IgD-negative memory B cell (primary cell): ENCODE measurements around the gene RENBP. TPM values are rescaled to one million over a fixed set of nuclear protein-coding genes. Genes with fewer than 3 reads are reported as not detected.

Source experiments
- H3K27ac Mint-ChIP-seq, 3 donors: one replicate each; pipeline ENCODE4 v1.8.0; 2020 to 2022; ENCODE audit warnings: mild to moderate bottlenecking in 3 of 3, mixed read lengths in 3 of 3, moderate library complexity in 1 of 3
- H3K27me3 Mint-ChIP-seq: one replicate; pipeline ENCODE4 v1.8.0; 2021; ENCODE audit warnings: mixed read lengths
- H3K36me3 Mint-ChIP-seq: one replicate; pipeline ENCODE4 v1.8.0; 2020; ENCODE audit warnings: mild to moderate bottlenecking, mixed read lengths
- H3K4me1 Mint-ChIP-seq, 3 donors: one replicate each; pipeline ENCODE4 v1.8.0; 2020 to 2022; ENCODE audit warnings: mixed read lengths in 3 of 3, mild to moderate bottlenecking in 1 of 3
- H3K4me3 Mint-ChIP-seq, 4 donors: one replicate each; pipeline ENCODE4 v1.8.0; 2020 to 2022; ENCODE audit warnings: mild to moderate bottlenecking in 4 of 4, mixed read lengths in 4 of 4, moderate library complexity in 3 of 4
- H3K9me3 Mint-ChIP-seq, 3 donors: one replicate each; pipeline ENCODE4 v1.8.0; 2020 to 2021; ENCODE audit warnings: mixed read lengths in 3 of 3, mild to moderate bottlenecking in 1 of 3
- polyA plus RNA-seq: library from polyadenylated mRNA; unstranded; fragments of 300-500 nt; fragmentation: Illumina TruSeq; gene quantifications from one replicate; pipeline ENCODE4 v1.2.3, GENCODE V29; 2021

RENBP gene
- polyA plus RNA-seq, 1 donor from 2014 or later, result 1.2 TPM

DNA sequence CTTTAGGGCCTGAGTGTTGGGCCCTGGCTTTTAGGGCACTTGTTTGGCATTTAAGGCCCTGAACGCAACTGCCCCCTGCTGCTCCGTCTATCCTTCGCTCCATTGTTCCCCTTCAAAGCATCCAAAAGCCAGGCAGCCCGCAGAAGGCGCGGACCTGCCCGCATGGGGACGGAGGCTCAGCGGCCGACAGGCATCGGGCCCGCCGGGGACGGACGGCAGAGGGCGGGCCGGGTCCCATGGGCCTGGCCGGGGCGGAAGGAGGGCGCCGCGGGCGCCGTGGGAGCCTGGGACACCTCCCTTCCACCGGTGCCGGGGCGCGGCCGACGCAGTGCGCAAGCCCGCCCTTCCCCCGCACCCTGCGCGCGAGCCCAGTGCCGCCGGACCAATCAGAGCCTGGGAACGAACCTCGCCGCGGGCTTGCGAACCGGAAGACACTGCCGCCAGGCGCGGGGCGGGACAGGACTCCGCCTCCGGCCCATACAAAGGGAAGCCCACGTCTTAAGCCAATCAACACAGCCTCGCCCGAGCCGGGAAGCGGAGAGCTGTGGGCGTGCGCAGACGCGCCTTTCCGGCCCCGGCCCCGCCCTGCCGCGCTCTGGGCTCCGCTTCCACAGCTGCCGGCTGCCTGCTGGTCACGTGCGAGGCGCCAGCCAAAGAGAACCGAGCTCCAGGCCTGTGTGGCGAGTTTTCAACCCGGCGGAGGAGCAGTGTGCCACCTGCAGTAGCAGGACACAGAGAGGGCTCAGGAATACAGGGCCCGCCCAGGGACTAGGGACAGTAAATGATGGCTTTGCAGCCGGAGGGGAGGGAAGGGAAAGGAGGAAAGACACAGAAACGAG, 16.3 kb downstream of the RENBP start:
- H3K4me1 Mint-ChIP-seq, result peaks cover 29 to 37% (median 30%) of the 10 kb centered on the region in 3 donors

GRCh38 chrX:153927672-153927921, 16.8 kb downstream of the RENBP start:
- peaks cover 3% of the 10 kb centered on the region for H3K27me3 Mint-ChIP-seq
- H3K36me3 Mint-ChIP-seq, result peaks cover 3% of the 10 kb centered on the region
- H3K4me3 Mint-ChIP-seq, result peak overlapping the region; percentile 89 to 98 (median 95)
- H3K27ac Mint-ChIP-seq, result peak overlapping the region; percentile 99
- no peaks in the 10 kb centered on the region for H3K9me3 Mint-ChIP-seq
- peaks cover 29 to 37% (median 35%) of the 10 kb centered on the region in 3 donors for H3K4me1 Mint-ChIP-seq

More for the DNA sequence above, 16.3 kb downstream of the RENBP start:
- Mint-ChIP-seq H3K27ac (peak overlapping the region; percentile 99), H3K27me3 (peaks cover 2% of the 10 kb centered on the region), H3K9me3 (no peaks in the 10 kb centered on the region), H3K4me3 (peak overlapping the region; percentile 89 to 98 (median 95)), H3K36me3 (peaks cover 3% of the 10 kb centered on the region)

- Mint-ChIP-seq H3K27me3 (peaks cover 4% of the 10 kb centered on the region), H3K36me3 (peaks cover 3% of the 10 kb centered on the region), H3K4me1 (peaks cover 29 to 39% (median 36%) of the 10 kb centered on the region in 3 donors), H3K4me3 (peak overlapping the region; percentile 89 to 98 (median 95)), H3K27ac (peak overlapping the region; percentile 99), H3K9me3 (no peaks in the 10 kb centered on the region)
Measured at GRCh38 chrX:153926858-153927671, 17.4 kb downstream of the RENBP start.

DNA sequence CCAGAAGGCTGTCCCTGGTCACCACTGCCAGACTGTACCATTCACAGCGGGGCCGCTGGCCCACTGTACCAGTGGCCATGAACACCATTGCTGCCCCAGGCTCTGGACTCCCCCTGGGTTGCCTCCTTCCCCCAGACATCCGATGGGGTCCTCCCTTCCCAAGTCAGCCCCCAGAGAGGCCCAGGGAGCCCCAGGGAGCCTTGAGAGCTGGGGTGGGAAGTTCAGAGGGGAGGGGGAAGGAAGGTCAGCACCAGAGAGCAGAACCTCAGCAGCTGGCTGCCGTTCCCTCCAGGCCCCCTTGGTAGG, 17.9 kb downstream of the RENBP start:
- Mint-ChIP-seq H3K4me1 (peaks cover 29 to 39% (median 36%) of the 10 kb centered on the region in 3 donors), H3K27ac (peak overlapping the region; percentile 99), H3K36me3 (peaks cover 3% of the 10 kb centered on the region), H3K9me3 (no peaks in the 10 kb centered on the region), H3K27me3 (peaks cover 4% of the 10 kb centered on the region), H3K4me3 (peak overlapping the region; percentile 89 to 98 (median 95))

- Mint-ChIP-seq H3K27me3 (peaks cover 4% of the 10 kb centered on the region), H3K4me3 (peak within 1 kb of the TSS; percentile 93 to 98 (median 95)), H3K36me3 (no peaks in the 10 kb centered on the region), H3K9me3 (no peaks in the 10 kb centered on the region), H3K4me1 (peaks cover 29 to 37% (median 36%) of the 10 kb centered on the region in 3 donors), H3K27ac (peak within 1 kb of the TSS; percentile 99)
Measured at GRCh38 chrX:153925739-153926551, 18.5 kb downstream of the RENBP start, which contains the start of gene ARHGAP4. Gene ARHGAP4, minus strand, starts transcription at chrX:153926264. Its CDS starts 62 bp downstream, at chrX:153926202.

DNA sequence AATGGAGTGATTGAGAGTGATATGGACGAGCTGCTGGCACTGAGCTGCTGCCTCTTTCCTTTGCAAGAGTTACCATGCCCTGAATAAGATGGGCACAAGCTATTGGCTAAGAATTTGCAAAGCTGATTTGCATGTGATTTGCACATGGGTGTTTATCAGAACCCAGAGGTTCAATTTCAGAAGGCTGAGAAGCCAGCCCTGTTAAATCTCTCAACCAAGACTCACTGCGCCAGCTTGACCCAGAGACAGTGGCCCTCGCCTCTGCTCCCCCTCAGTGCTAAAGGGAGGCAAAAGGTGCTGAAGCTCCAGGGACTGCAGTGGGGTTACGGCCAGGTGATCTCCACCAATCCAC, 19.1 kb downstream of the RENBP start:
- H3K9me3 Mint-ChIP-seq, result no peaks in the 10 kb centered on the region
- H3K27ac Mint-ChIP-seq, result peak overlapping the region; percentile 97 to 99 (median 98)
- H3K4me1 Mint-ChIP-seq, result peaks cover 29 to 37% (median 35%) of the 10 kb centered on the region in 3 donors
- peak overlapping the region; percentile 93 to 95 (median 94) for H3K4me3 Mint-ChIP-seq
- H3K27me3 Mint-ChIP-seq, result peaks cover 4% of the 10 kb centered on the region
- H3K36me3 Mint-ChIP-seq, result no peaks in the 10 kb centered on the region

DNA sequence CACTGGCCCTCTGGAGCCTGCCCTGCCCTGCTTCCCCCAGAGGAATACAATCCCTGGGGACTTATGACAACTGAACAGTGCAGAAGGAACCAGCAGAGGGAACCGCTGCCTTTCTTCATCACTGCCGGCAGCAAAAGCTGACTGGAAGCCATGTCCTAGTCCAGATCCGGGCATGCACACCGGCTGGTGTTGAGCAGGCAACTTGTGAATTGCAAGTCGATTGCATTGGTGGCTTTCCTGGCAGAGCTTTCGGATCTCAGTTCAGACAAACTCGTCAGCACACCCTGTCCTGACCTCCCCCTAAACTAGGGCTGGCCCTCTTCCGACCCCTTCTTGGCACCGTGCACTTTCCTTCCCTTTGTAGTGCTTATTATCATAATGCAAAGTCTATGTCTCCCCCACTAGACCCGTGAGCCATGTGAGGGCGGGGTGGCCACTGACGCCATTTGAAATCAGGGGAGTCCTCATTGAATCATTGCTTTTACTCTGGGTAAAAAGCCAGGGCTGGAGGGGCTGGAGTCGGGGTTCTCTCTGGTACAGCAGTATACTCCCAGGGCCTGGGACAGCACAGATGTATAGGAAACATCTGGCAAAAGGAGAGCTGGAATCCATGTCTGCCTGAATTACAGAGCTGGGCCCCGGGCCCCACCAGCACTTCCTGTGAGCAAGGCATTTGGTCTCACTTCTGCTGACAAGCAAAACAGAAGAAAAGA, 20.1 kb downstream of the RENBP start:
- Mint-ChIP-seq H3K9me3 (no peaks in the 10 kb centered on the region), H3K36me3 (no peaks in the 10 kb centered on the region), H3K27ac (peak overlapping the region; percentile 97 to 99 (median 98)), H3K27me3 (peaks cover 4% of the 10 kb centered on the region), H3K4me1 (peaks cover 29 to 36% (median 34%) of the 10 kb centered on the region in 3 donors), H3K4me3 (peak overlapping the region; percentile 93 to 95 (median 94))

- peak overlapping the region; percentile 89 to 95 (median 94) for H3K4me3 Mint-ChIP-seq
- peaks cover 24 to 29% (median 28%) of the 10 kb centered on the region in 3 donors for H3K4me1 Mint-ChIP-seq
- H3K27me3 Mint-ChIP-seq, result peaks cover 4% of the 10 kb centered on the region
- no peaks in the 10 kb centered on the region for H3K9me3 Mint-ChIP-seq
- peak overlapping the region; percentile 97 to 99 (median 98) for H3K27ac Mint-ChIP-seq
- H3K36me3 Mint-ChIP-seq, result peaks cover 2% of the 10 kb centered on the region
Measured at GRCh38 chrX:153922932-153923857, 21.2 kb downstream of the RENBP start.

DNA sequence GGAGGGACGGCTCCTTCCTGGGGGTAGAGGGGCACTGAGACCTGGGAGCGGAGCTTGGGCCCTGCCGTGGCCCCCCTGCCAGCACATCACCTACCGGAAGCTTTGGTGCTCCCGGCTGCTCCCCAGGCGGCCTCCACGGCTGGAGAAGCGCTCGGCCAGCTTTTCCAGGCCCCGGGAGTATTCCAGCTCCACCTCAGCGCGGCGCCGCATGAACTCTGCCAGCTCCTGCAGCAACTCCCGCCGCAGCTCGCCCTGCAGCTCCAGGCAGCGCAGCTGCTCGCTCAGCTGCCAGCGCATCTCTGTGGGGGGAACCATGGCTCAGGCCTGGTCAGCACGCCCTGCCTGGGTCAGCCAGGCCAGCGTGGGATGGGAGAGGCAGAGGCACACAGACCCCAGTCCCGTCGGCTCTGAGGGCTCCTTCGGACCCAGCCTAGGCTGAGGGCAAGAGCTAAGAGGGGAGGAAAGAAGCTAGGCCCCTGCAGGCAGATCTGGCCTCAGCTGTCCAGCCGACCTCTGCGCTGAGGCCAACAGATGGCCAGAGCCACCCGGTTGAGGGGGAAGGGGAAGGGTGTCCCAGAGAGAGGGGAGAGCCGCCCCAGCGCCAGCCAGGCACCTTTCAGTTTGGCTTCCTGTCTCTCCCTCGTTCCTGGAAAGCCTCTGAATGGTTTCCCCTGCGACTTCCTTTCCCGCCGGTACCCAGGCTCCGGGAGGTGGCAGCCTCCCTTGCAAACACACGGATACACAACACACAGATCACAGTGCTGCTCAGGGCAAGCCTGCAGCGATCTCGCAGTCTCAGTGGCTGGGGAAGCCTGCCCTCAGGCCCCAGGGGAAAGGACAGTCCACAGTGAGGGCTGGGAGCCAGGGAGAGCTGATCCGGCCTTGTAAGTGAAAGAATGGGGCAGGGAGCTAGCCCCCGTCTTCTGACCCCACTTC, 22.7 kb downstream of the RENBP start:
- Mint-ChIP-seq H3K36me3 (peaks cover 2% of the 10 kb centered on the region), H3K4me1 (peaks cover 20 to 25% (median 23%) of the 10 kb centered on the region in 3 donors), H3K9me3 (no peaks in the 10 kb centered on the region), H3K27me3 (peaks cover 4% of the 10 kb centered on the region), H3K4me3 (peak overlapping the region in 2 of 4 donors; percentile 64 to 82), H3K27ac (no peak overlapping the region)

- peaks cover 2% of the 10 kb centered on the region for H3K36me3 Mint-ChIP-seq
- no peak overlapping the region for H3K27ac Mint-ChIP-seq
- peaks cover 18 to 24% (median 23%) of the 10 kb centered on the region in 3 donors for H3K4me1 Mint-ChIP-seq
- no peaks in the 10 kb centered on the region for H3K9me3 Mint-ChIP-seq
- H3K4me3 Mint-ChIP-seq, result no peak overlapping the region
- H3K27me3 Mint-ChIP-seq, result peaks cover 6% of the 10 kb centered on the region
Measured at GRCh38 chrX:153921070-153921469, 23.4 kb downstream of the RENBP start.

- Mint-ChIP-seq H3K27me3 (peaks cover 6% of the 10 kb centered on the region), H3K4me1 (peaks cover 17 to 23% (median 21%) of the 10 kb centered on the region in 3 donors), H3K27ac (no peak overlapping the region)
Measured at GRCh38 chrX:153920546-153920945, 23.9 kb downstream of the RENBP start.

GRCh38 chrX:153919281-153919680, 25.2 kb downstream of the RENBP start:
- Mint-ChIP-seq H3K27me3 (peaks cover 5% of the 10 kb centered on the region), H3K27ac (peak overlapping the region in 1 of 3 donors; percentile 23), H3K36me3 (peaks cover 2% of the 10 kb centered on the region), H3K4me1 (peaks cover 6 to 11% (median 9%) of the 10 kb centered on the region in 3 donors), H3K4me3 (no peak overlapping the region), H3K9me3 (no peaks in the 10 kb centered on the region)

More at GRCh38 chrX:153920546-153920945, 23.9 kb downstream of the RENBP start:
- H3K9me3 Mint-ChIP-seq, result no peaks in the 10 kb centered on the region
- H3K4me3 Mint-ChIP-seq, result no peak overlapping the region
- H3K36me3 Mint-ChIP-seq, result peaks cover 2% of the 10 kb centered on the region
